ENCODE results near the gene MDM2. TPM values are rescaled to one million over a fixed set of nuclear protein-coding genes. Genes with fewer than 3 reads are reported as not detected.

The MDM2 gene
- total and polyA plus RNA-seq, 10 of the 15 experiments (the other 5 are each of a cell fraction or from before 2014, with no cell fraction given), result 48.2 to 174 (median 85.0) TPM

- DNase-seq (ENCODE audit: low read depth, low spot score), result no peak
- Histone ChIP-seq H2AFZ (ENCODE audit: control insufficient read depth, low read depth, low read length) (no peak overlapping the region), H3K9me3 (replicated peaks; ENCODE audit: control insufficient read depth, insufficient read depth, low read length) (no peaks in the 10 kb centered on the region), H4K20me1 (ENCODE audit: control insufficient read depth, insufficient read depth) (no peaks in the 10 kb centered on the region), H3K79me2 (ENCODE audit: control insufficient read depth, insufficient read depth, low read length) (no peaks in the 10 kb centered on the region), H3K27ac (ENCODE audit: control insufficient read depth, insufficient read depth) (no peak overlapping the region), H3K4me2 (ENCODE audit: control insufficient read depth, insufficient read depth) (no peak overlapping the region), H3K36me3 (ENCODE audit: control insufficient read depth in 2 of 2, insufficient read depth in 2 of 2, low read length in 1 of 2) (peaks cover 0 to 2% of the 10 kb centered on the region in 2 experiments; a peak in 1 of 4 replicates), H3K9ac (ENCODE audit: control insufficient read depth, insufficient read depth, low read length) (no peak overlapping the region), H3K4me1 (ENCODE audit: control insufficient read depth, insufficient read depth, low read length) (no peaks in the 10 kb centered on the region), H3K4me3 (no peak overlapping the region), H3K27me3 (replicated peaks in 1 of 2; ENCODE audit: control insufficient read depth in 2 of 2, insufficient read depth in 2 of 2, low read length in 1 of 2) (no peaks in the 10 kb centered on the region)
- in situ Hi-C loops (cut with MboI), result no loop called here
- CTCF ChIA-PET, result no interaction called here
- no peak for ATAC-seq
- intact Hi-C loops (cut with micrococcal nuclease; ENCODE audit: unreplicated experiment), result no loop called here
- no TSS peak for BruUV-seq (replicated peaks)
- no peak for FAIRE-seq
- SMC1A ChIA-PET (ENCODE audit: uncharacterized antibody, unreplicated experiment), result no interaction called here
- POLR2A ChIA-PET, result no interaction called here
- RAD21 ChIA-PET (ENCODE audit: unreplicated experiment), result no interaction called here
- 94% methylated on average over 5 of the region's 5 CpGs for WGBS (ENCODE audit: insufficient coverage, insufficient replicate concordance, low lambda C conversion rate, missing lambda C conversion rate)
- TF ChIP-seq USF2 (IDR thresholded peaks at IDR 0.05; ENCODE audit: borderline replicate concordance, low read depth, low read length), result no peak
- TF ChIP-seq ATF7 (IDR thresholded peaks at IDR 0.05; ENCODE audit: low read depth), result no peak
- TF ChIP-seq ZNF24 (IDR thresholded peaks at IDR 0.05), result no peak
- no peak for TF ChIP-seq TBL1XR1 (IDR thresholded peaks at IDR 0.05; ENCODE audit: low read depth, low read length)
- TF ChIP-seq EED (IDR thresholded peaks at IDR 0.05; ENCODE audit: low read depth), result no peak
- TF ChIP-seq POU2F2 (IDR thresholded peaks at IDR 0.05; ENCODE audit: borderline replicate concordance, low read depth, low read length), result no peak
- no peak for TF ChIP-seq NR2F1 (conservative IDR thresholded peaks at IDR 0.05)
Observed at GRCh38 chr12:68759852-68760251, 48.1 kb upstream of the MDM2 start.

- intact Hi-C loops (cut with micrococcal nuclease; ENCODE audit: unreplicated experiment) (no loop called here), in situ Hi-C loops (cut with MboI) (no loop called here)
- Histone ChIP-seq H4K20me1 (ENCODE audit: control insufficient read depth, insufficient read depth) (no peaks in the 10 kb centered on the region), H3K4me2 (ENCODE audit: control insufficient read depth, insufficient read depth) (no peak overlapping the region), H3K79me2 (ENCODE audit: control insufficient read depth, insufficient read depth, low read length) (no peaks in the 10 kb centered on the region), H3K9ac (ENCODE audit: control insufficient read depth, insufficient read depth, low read length) (no peak overlapping the region), H3K4me3 (no peak overlapping the region), H3K27me3 (replicated peaks in 1 of 2; ENCODE audit: control insufficient read depth in 2 of 2, insufficient read depth in 2 of 2, low read length in 1 of 2) (no peaks in the 10 kb centered on the region), H3K27ac (ENCODE audit: control insufficient read depth, insufficient read depth) (no peak overlapping the region), H2AFZ (ENCODE audit: control insufficient read depth, low read depth, low read length) (no peak overlapping the region), H3K9me3 (replicated peaks; ENCODE audit: control insufficient read depth, insufficient read depth, low read length) (no peaks in the 10 kb centered on the region), H3K4me1 (ENCODE audit: control insufficient read depth, insufficient read depth, low read length) (no peaks in the 10 kb centered on the region), H3K36me3 (ENCODE audit: control insufficient read depth in 2 of 2, insufficient read depth in 2 of 2, low read length in 1 of 2) (no peaks in the 10 kb centered on the region; a peak in 1 of 4 replicates)
- no peak for TF ChIP-seq MYB (IDR thresholded peaks at IDR 0.05; ENCODE audit: borderline replicate concordance, low read depth, low read length)
- no peak for TF ChIP-seq HDGF (IDR thresholded peaks at IDR 0.05)
- SMC1A ChIA-PET (ENCODE audit: uncharacterized antibody, unreplicated experiment), result no interaction called here
- FAIRE-seq, result no peak
- POLR2A ChIA-PET, result no interaction called here
- DNase-seq (ENCODE audit: low read depth, low spot score), result no peak
- CTCF ChIA-PET, result no interaction called here
- RAD21 ChIA-PET (ENCODE audit: unreplicated experiment), result no interaction called here
- ATAC-seq, result no peak
- 94% methylated on average over 7 of the region's 7 CpGs for WGBS (ENCODE audit: insufficient coverage, insufficient replicate concordance, low lambda C conversion rate, missing lambda C conversion rate)
- no TSS peak for BruUV-seq (replicated peaks)
Observed at GRCh38 chr12:68760806-68761441, 47.1 kb upstream of the MDM2 start.

Measured in GM12878 (cell line).